Endothelial cell of umbilical vein (primary cell): Measurements from ENCODE around the gene PLK5. TPM values are rescaled to one million over a fixed set of nuclear protein-coding genes. Genes with fewer than 3 reads are reported as not detected.

Experiments used
- BruUV-seq: library from RNA; stranded (reverse); fragments of 400-500 nt; replicated peaks from 2 replicates; lab custom pipeline; 2021; lab: Mats Ljungman, UMichigan
- CTCF ChIA-PET: fragments of 300-600, 350-600 bp; sonication (Branson Sonifier 250); formaldehyde crosslinking; loops from one replicate; lab custom pipeline; 2021; ENCODE audit warnings: antibody characterized with exemption, inconsistent platforms; lab: Charles Lee
- POLR2A ChIA-PET: fragments of 300-600, 350-600 bp; sonication (Branson Sonifier 250); formaldehyde crosslinking; loops from one replicate; lab custom pipeline; 2021; ENCODE audit warnings: antibody characterized with exemption, inconsistent platforms; lab: Charles Lee
- DNase-seq: peaks from one replicate; pipeline ENCODE4 v3.0.0-alpha.2; 2011; ENCODE audit warnings: low read depth, low spot score
- FAIRE-seq: peaks from 2 replicates; lab custom pipeline; 2011; peaks lifted over from hg19 to GRCh38; lab: Jason Lieb, UNC
- H2AFZ ChIP-seq: 2 replicates; pipeline ENCODE4 v1.6.0; 2012; ENCODE audit warnings: low read depth, low read length, control low read depth, inconsistent platforms
- H3K27ac ChIP-seq: 2 replicates; pipeline ENCODE4 v1.5.1; 2011; ENCODE audit warnings: low read depth, mild to moderate bottlenecking, control low read depth, low read length, moderate library complexity; ENCODE audit not compliant: insufficient read depth
- H3K27me3 ChIP-seq, 2 experiments: 2 replicates each; pipeline versions ENCODE4 v1.6.0 to v1.6.1; 2011; ENCODE audit warnings: low read length in 2 of 2, mixed read lengths in 1 of 2; ENCODE audit not compliant: control insufficient read depth in 2 of 2, insufficient read depth in 2 of 2
- H3K36me3 ChIP-seq, 2 experiments: 2 replicates in 1 of 2; 3 replicates in 1 of 2; pipeline ENCODE4 v1.5.1; 2011; ENCODE audit warnings: low read length in 2 of 2, mild to moderate bottlenecking in 1 of 2, moderate library complexity in 1 of 2; ENCODE audit not compliant: control insufficient read depth in 2 of 2, insufficient read depth in 2 of 2; ENCODE audit errors: extremely low read depth in 1 of 2
- H3K4me1 ChIP-seq: 3 replicates; pipeline ENCODE4 v1.5.1; 2011; ENCODE audit warnings: mild to moderate bottlenecking, low read length; ENCODE audit not compliant: control insufficient read depth, insufficient read depth; ENCODE audit errors: extremely low read depth
- H3K4me2 ChIP-seq: 2 replicates; pipeline ENCODE4 v1.6.1; 2011; ENCODE audit warnings: low read length, control low read depth, mixed read lengths; ENCODE audit not compliant: insufficient read depth
- H3K4me3 ChIP-seq, 3 experiments: fragments of 200-600 bp in 1 of 3; sonication (generic), shearing (Covaris generic) in 1 of 3; replicated peaks in 1 of 3; 2 replicates each; pipeline ENCODE4 v1.5.1; 2011 to 2016; ENCODE audit warnings: control low read depth in 3 of 3, low read length in 3 of 3, mild to moderate bottlenecking in 2 of 3, inconsistent platforms in 1 of 3, low read depth in 1 of 3, moderate library complexity in 1 of 3; ENCODE audit not compliant: insufficient read depth in 1 of 3
- H3K79me2 ChIP-seq: 2 replicates; pipeline ENCODE4 v1.6.0; 2012; ENCODE audit warnings: low read length, inconsistent platforms; ENCODE audit not compliant: control insufficient read depth, insufficient read depth
- H3K9ac ChIP-seq: replicated peaks from 2 replicates; pipeline ENCODE3; 2011; ENCODE audit warnings: low read length, control low read depth; ENCODE audit not compliant: insufficient read depth; ENCODE audit errors: extremely low read depth
- H3K9me1 ChIP-seq: replicated peaks from 3 replicates; pipeline ENCODE4 v1.6.0; 2011; ENCODE audit warnings: mild to moderate bottlenecking, low read length; ENCODE audit not compliant: control insufficient read depth, insufficient read depth; ENCODE audit errors: extremely low read depth
- H3K9me3 ChIP-seq: replicated peaks from 2 replicates; pipeline ENCODE4 v1.5.1; 2012; ENCODE audit warnings: low read length, inconsistent platforms; ENCODE audit not compliant: control insufficient read depth, insufficient read depth
- H4K20me1 ChIP-seq: replicated peaks from 2 replicates; pipeline ENCODE3; 2011; ENCODE audit warnings: mild to moderate bottlenecking, low read length; ENCODE audit not compliant: control insufficient read depth, insufficient read depth; ENCODE audit errors: extremely low read depth
- CTCF ChIP-seq, 2 donors: IDR thresholded peaks; 1 replicate in 1 of 2; 2 replicates in 1 of 2; pipeline ENCODE4 v1.5.1; 2011; ENCODE audit warnings: low read length in 2 of 2, mild to moderate bottlenecking in 2 of 2, moderate library complexity in 2 of 2, control low read depth in 1 of 2, inconsistent platforms in 1 of 2, low read depth in 1 of 2; ENCODE audit not compliant: insufficient read depth in 1 of 2; ENCODE audit errors: extremely low read depth in 1 of 2
- EZH2 ChIP-seq: IDR thresholded peaks from 2 replicates; pipeline ENCODE4 v1.6.1; 2012; ENCODE audit warnings: borderline replicate concordance, low read depth, mild to moderate bottlenecking, moderate library complexity, low read length, inconsistent platforms; ENCODE audit not compliant: severe bottlenecking
- FOS ChIP-seq: IDR thresholded peaks from 2 replicates; pipeline ENCODE4 v1.6.1; 2011; ENCODE audit warnings: mild to moderate bottlenecking, low read length, moderate library complexity, borderline replicate concordance; ENCODE audit not compliant: insufficient read depth
- GATA2 ChIP-seq: IDR thresholded peaks from 2 replicates; pipeline ENCODE4 v1.7.0; 2011; ENCODE audit warnings: low read depth, mild to moderate bottlenecking, moderate library complexity, mixed read lengths, low read length; ENCODE audit not compliant: insufficient read length, insufficient read depth
- JUN ChIP-seq: IDR thresholded peaks from 2 replicates; pipeline ENCODE4 v1.6.1; 2011; ENCODE audit warnings: borderline replicate concordance, low read depth; ENCODE audit not compliant: insufficient read length, insufficient read depth
- MAX ChIP-seq: IDR thresholded peaks from 2 replicates; pipeline ENCODE4 v1.6.1; 2011; ENCODE audit not compliant: insufficient read depth, insufficient read length
- MYC ChIP-seq: IDR thresholded peaks from one replicate; pipeline ENCODE4 v1.6.1; 2011; ENCODE audit warnings: mild to moderate bottlenecking, low read depth, low read length
- dilution Hi-C: fragments of 300-500 bp; cut with MboI; formaldehyde crosslinking; loops from one replicate; pipeline ENCODE4 v1.15.0; 2019; ENCODE audit warnings: low sequenced_read_pairs; ENCODE audit not compliant: extremely low pct_ligation_motif_present
- intact Hi-C: fragments of 100-400 bp; cut with micrococcal nuclease; formaldehyde crosslinking; loops from one replicate; pipeline ENCODE4 v1.10.0; 2022
- polyA plus RNA-seq, 4 experiments: library from polyadenylated mRNA; depleted of rRNA in 3 of 4; stranded (reverse) in 3 of 4; unstranded in 1 of 4; fragments of >200 nt; gene quantifications; 2 replicates each; pipeline versions ENCODE4 v1.2.1 to v1.2.3, GENCODE V29; 2011 to 2012; ENCODE audit warnings: missing spikeins in 1 of 4
- total RNA-seq: library from RNA; stranded (reverse); gene quantifications from 2 replicates; pipeline ENCODE4 v1.2.3, GENCODE V29; 2021

Gene PLK5
- total and polyA plus RNA-seq, 2 donors (not counting 3 experiments of a cell fraction or from before 2014, with no cell fraction given), result not detected

- intact Hi-C loops, result no loop called here
- Histone ChIP-seq H3K4me1 (peaks cover 10% of the 10 kb centered on the region), H3K9me3 (no peaks in the 10 kb centered on the region), H3K4me3 (no peak overlapping the region), H3K27ac (no peak overlapping the region), H4K20me1 (no peaks in the 10 kb centered on the region), H3K9ac (no peak overlapping the region), H3K4me2 (no peak overlapping the region), H3K79me2 (no peaks in the 10 kb centered on the region), H3K9me1 (no peaks in the 10 kb centered on the region), H3K36me3 (no peaks in the 10 kb centered on the region), H2AFZ (no peak overlapping the region), H3K27me3 (peaks cover 0 to 6% of the 10 kb centered on the region in 2 experiments)
- DNase-seq (no peak), FAIRE-seq (no peak)
- ChIA-PET CTCF (interaction anchor here (1.1 to 2.6 kb wide), 2 partner anchors 8 to 29 kb away, joined by 4 to 7 read pairs; no protein-coding TSS in a partner anchor), POLR2A (no interaction called here)
- dilution Hi-C loops, result no loop called here
- TF ChIP-seq CTCF (IDR thresholded peaks at IDR 0.05; ENCODE audit: extremely low read depth in 1 of 2, insufficient read depth in 1 of 2, low read depth in 1 of 2, low read length in 2 of 2) (no peak), MYC (no peak), EZH2 (no peak), FOS (no peak), GATA2 (no peak), MAX (no peak), JUN (no peak)
- BruUV-seq, result no TSS peak
These were observed 29.6 kb upstream of the PLK5 start for GRCh38 chr19:1494115-1494815.
